ENCODE data around the gene GMDS.
A peak's percentile ranks its signal among the peaks of the same experiment; 100 is the strongest.

Gene GMDS

DNA sequence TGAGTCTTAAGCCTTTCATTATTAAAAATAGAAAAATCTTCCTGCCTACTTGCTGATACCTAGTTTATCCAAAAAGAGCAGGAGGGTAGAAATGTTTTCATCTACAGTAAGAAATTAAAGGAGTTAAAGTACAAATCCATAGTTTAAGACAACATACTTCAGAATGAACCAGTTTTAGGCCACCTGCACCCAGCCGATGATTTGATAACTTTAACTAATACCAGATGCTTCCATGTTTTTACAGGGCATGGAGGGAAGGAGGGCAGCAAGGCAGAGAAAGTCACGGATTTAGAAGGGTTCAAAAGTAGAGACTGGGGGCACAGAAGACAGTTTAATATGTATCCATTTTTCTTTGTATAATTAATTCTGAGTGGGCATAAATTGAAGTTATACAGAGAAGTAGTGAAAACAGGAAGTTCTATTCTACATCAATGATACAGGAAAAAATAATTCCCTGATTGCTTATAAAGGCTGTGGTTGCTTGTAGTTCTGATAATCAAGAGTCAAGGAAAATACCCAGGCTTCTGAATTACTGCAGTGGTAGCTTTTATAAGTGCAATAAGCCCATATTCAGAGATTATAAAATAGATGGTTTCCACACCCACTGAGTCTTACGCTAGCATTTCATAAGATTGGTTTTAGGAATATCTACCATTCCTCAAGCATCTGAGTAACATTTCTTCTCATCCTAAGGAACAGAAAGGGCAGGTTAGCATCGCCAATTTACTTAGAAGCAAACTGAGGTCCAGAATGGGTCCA is 72.0 kb downstream of the GMDS start:
- no peak for DNase-seq

- DNase-seq, result no peak
These were observed 73.7 kb downstream of the GMDS start for GRCh38 chr6:2171728-2172127.

DNA sequence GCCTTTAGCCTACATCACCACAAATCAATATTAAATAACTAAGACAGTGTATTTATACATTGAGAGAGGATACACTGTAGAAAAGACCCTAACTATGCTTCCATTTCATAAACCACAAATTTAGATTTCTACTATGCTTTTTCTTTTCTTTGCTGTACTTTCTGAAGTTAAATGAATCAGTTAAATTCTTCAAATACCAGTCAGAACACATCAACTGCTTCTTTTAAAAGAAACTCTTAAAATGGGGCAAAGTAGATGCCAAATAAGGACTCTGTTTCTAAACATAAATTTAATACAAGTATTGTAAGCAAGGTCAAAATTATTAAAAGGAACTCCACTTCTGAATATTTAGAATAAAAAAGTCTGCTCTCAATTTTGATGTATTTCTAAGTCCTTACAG is 76.9 kb downstream of the GMDS start:
- no peak for DNase-seq

GRCh38 chr6:2166717-2167116 is 78.7 kb downstream of the GMDS start:
- DNase-seq, result no peak

DNA sequence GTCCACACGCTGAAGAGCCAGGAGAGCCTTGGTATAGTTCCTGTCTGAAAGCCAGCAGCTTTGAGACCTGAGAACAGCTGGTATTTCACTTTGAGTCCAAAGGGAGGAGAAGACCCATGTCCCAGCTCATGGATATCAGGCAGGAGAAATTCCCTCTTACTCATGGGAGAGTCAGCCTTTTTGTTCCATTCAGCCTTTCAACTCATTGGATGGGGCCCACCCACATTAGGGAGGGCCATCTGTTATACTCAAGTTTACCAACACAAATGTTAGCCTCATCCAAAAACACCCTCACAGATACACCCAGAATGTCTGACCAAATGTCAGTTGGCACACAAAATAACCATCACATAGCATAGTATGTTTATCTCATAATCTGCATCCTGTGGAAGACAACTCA is 80.1 kb downstream of the GMDS start:
- DNase-seq, result no peak

- DNase-seq, result no peak
These were observed 80.9 kb downstream of the GMDS start for GRCh38 chr6:2164481-2164880.

- no peak for DNase-seq
These were observed 83.3 kb downstream of the GMDS start for GRCh38 chr6:2162079-2162445.

GRCh38 chr6:2158596-2159271 is 86.7 kb downstream of the GMDS start:
- no peak for DNase-seq

DNA sequence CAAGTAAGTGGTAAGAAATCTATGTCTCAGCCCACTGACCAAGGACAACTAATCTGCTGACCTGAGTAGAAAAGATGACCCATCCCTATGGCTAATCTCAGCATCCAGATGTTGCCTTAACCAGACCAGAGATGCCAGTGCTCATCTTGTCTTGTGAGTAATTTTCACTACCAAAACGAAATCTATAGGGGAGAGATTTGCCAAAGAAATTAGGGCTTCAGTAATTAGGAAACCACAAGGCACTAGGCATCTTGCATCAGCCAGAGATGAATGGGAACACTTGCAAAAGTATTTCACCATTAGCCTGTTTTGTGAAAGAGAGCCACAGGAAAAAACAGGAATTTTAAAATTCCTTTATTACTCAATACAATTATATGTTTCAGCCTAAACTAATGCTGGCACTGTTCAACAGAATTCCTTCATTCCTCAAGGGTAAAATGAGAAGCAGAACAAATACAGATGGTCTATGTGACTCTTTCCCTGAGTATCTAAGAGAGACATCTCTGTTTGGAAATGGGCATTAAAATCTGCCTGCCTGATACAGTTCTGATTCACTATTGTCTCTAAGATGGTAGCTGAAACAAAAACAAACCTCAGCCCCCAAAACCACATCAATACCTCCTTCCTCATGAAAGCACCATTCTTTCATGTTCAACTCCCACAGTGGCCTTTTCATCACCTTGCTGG is 87.8 kb downstream of the GMDS start:
- DNase-seq, result peak in 3 of 6 experiments; percentile 3 to 32 (median 11)

- no peak for DNase-seq
These were observed 90.2 kb downstream of the GMDS start for GRCh38 chr6:2155206-2155605.

- DNase-seq, result no peak
These were observed 95.9 kb downstream of the GMDS start for GRCh38 chr6:2149361-2150006.

- DNase-seq, result no peak
These were observed 96.7 kb downstream of the GMDS start for GRCh38 chr6:2148748-2149147.

DNA sequence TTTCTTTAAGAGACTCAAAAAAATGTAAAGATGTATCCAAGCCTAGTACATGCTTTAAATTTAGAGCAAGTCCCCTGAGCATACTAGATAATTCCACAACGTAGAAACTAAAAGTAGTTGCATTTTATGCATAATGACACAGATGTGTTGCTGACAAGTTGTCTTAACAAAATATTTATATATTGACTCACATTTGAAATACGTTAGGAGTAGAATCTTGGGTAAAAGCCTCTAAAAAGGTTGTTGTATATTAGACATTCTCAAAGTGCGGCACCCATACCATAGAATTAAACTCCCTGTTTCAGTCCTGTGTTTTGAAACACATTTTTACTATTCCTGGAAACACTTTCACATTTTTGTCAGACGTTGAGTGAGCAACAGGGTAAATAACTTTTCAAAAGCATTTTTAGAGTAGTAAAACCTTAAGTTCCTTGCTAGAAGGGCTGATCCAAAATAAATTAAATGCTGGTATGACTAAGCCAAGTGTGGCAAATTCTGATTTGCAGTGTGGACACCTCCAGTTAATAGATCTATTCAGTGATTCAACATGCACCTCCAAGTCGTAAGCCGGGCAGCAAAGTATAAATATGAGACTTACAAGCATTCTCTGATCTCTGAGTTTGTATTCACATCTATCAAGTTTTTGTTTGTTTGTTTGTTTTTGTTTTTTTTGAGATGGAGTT is 97.5 kb downstream of the GMDS start:
- DNase-seq, result no peak

- DNase-seq, result no peak
These were observed 98.1 kb downstream of the GMDS start for GRCh38 chr6:2147261-2147660.

DNA sequence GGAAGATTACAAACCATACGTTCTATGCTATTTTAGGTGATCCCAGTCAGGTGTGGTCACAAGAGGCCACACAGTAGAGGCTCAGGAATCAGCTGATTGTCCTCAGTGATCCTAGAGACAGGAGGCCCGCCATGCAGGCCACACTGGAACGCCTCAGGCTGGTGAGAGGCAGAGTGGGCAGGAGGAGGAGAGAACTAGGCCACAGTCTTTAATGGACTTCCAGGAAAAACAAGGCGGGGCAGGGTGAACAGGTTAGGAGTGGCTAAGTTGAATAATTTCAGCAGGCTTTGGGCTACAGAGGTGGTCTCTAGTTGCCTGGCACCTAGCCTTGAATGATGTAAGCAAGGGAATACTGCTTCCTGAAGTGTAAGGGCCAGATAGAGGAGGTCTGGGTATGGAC is 101.2 kb downstream of the GMDS start:
- DNase-seq, result no peak

GRCh38 chr6:2141644-2142290 is 103.6 kb downstream of the GMDS start:
- no peak for DNase-seq

GRCh38 chr6:2140438-2141128 is 104.8 kb downstream of the GMDS start:
- DNase-seq, result no peak

DNA sequence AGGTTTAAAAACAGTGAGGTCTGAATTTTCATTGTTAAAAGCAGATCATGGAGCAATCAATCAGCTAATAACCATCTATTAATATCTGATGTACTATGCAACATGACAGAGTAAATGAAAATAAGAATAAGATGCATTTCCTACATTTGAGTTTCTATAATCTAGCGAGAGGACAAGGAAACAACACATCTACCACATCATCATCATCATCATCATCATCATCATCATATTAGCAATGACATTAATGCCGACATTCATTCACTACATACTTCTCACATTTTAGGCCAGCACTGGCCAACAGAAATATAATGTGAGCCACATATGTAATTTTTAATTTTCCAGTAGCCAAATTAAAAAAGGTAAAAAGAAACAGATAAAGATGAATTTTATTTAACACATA is 110.0 kb downstream of the GMDS start:
- no peak for DNase-seq

- DNase-seq, result no peak
These were observed 110.9 kb downstream of the GMDS start for GRCh38 chr6:2134554-2134953.

DNA sequence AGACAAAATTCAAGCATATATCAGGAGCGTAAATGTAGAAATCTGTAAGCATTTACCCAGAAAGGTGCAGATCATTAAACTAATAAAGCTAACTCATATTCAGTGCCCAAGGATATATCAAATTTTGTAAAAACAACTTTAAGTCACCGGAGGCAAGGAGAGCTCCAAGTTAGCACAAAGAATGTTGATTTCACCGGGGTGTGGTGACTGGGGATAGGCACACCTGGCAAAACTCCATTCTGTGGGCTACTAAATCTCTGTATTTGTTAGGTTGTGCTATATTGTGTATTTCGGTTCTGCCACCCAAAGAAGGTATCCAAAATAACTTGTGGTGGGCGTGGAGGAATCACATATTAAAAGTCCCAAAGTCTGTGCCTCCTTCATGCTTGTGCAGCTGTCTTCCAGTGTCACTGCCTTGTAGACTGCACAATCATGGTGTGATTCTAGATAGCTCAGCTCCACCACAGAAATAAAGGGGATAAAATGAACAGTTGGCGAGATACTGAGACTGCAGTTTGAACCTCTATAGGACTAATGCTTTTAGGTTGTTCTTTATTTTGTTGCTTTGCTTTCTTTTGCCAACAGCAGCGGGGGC is 111.6 kb downstream of the GMDS start:
- DNase-seq, result no peak

DNA sequence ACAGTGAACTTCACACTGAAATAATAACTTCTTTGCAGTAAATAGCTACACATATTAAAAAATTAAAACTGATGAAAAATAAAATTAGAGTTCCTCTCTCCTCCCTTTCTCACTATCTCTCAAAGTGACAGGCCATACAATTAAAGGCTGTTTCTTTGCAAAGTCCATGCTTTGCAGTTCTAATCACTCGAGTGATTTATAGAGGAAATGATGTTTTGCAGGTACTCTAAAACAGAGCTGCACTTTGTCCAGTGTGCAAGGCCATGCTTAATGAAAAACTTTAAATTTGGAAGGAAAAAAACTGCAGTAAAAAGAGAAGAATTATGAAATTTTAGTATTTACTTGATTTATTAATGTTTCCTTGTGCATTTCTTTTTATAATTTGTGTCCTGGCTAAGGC is 112.5 kb downstream of the GMDS start:
- no peak for DNase-seq
